Neural cell (in vitro differentiated cells): ENCODE data around the gene TMPRSS12. TPM values are rescaled to one million over a fixed set of nuclear protein-coding genes. Genes with fewer than 3 reads are reported as not detected.

Experiments used
- H2AFZ ChIP-seq: fragments of 200-600, 300-800 bp; sonication (generic), shearing (Covaris generic); 2 replicates; pipeline ENCODE4 v1.6.0; 2014; ENCODE audit warnings: low read depth, mild to moderate bottlenecking, antibody characterized with exemption, low read length, moderate library complexity
- H3F3A ChIP-seq: fragments of 200-600 bp; shearing (Covaris generic); 2 replicates; pipeline ENCODE4 v1.6.1; 2016; ENCODE audit warnings: mild to moderate bottlenecking, moderate library complexity, mixed read lengths, antibody characterized with exemption, low read length; ENCODE audit not compliant: insufficient read depth, poor library complexity, severe bottlenecking
- H3K27ac ChIP-seq: fragments of 200-600, 300-800 bp; sonication (generic), shearing (Covaris generic); 2 replicates; pipeline ENCODE4 v1.5.1; 2014; ENCODE audit warnings: mild to moderate bottlenecking, low read length, moderate library complexity
- H3K27me3 ChIP-seq: fragments of 300-800, 200-600 bp; sonication (generic), shearing (Covaris generic); 2 replicates; pipeline ENCODE4 v1.6.0; 2014; ENCODE audit warnings: mild to moderate bottlenecking, low read depth, low read length, moderate library complexity; ENCODE audit not compliant: insufficient read depth
- H3K36me3 ChIP-seq: fragments of 300-800, 200-600 bp; sonication (generic), shearing (Covaris generic); 2 replicates; pipeline ENCODE4 v1.5.1; 2014; ENCODE audit warnings: mild to moderate bottlenecking, antibody characterized with exemption, low read length, moderate library complexity; ENCODE audit not compliant: insufficient read depth
- H3K4me2 ChIP-seq: fragments of 300-800, 200-600 bp; sonication (generic), shearing (Covaris generic); 2 replicates; pipeline ENCODE4 v1.6.0; 2014; ENCODE audit warnings: mild to moderate bottlenecking, low read length
- H3K4me3 ChIP-seq: fragments of 300-800, 200-600 bp; sonication (generic), shearing (Covaris generic); 2 replicates; pipeline ENCODE4 v1.5.1; 2014; ENCODE audit warnings: mild to moderate bottlenecking, low read length, moderate library complexity
- H3K79me2 ChIP-seq: fragments of 200-600 bp; shearing (Covaris generic); replicated peaks from 2 replicates; pipeline ENCODE4 v1.6.0; 2014; ENCODE audit warnings: mild to moderate bottlenecking, low read length, moderate library complexity; ENCODE audit not compliant: insufficient read depth
- H3K9ac ChIP-seq: fragments of 300-800, 200-600 bp; sonication (generic), shearing (Covaris generic); 2 replicates; pipeline ENCODE4 v1.6.1; 2016; ENCODE audit warnings: mild to moderate bottlenecking, low read length, mixed read lengths
- H3K9me2 ChIP-seq: fragments of 200-600 bp; shearing (Covaris generic); 2 replicates; pipeline ENCODE4 v1.6.1; 2016; ENCODE audit warnings: mild to moderate bottlenecking, low read length, mixed read lengths; ENCODE audit not compliant: insufficient read depth
- H3K9me3 ChIP-seq: fragments of 200-600, 300-800 bp; sonication (generic), shearing (Covaris generic); 2 replicates; pipeline ENCODE4 v1.6.1; 2016; ENCODE audit warnings: mild to moderate bottlenecking, mixed run types, low read length, moderate library complexity, mixed read lengths
- H4K20me1 ChIP-seq: fragments of 200-600 bp; shearing (Covaris generic); 2 replicates; pipeline ENCODE4 v1.6.1; 2016; ENCODE audit warnings: mild to moderate bottlenecking, mixed run types; ENCODE audit not compliant: insufficient read depth
- EP300 ChIP-seq: fragments of 450-650 bp; conservative IDR thresholded peaks from 2 replicates; pipeline ENCODE4 v1.6.1; 2014; ENCODE audit warnings: antibody characterized with exemption, mild to moderate bottlenecking, moderate library complexity; ENCODE audit not compliant: poor library complexity, severe bottlenecking
- EZH2 ChIP-seq: fragments of 200-600, 300-800 bp; shearing (Covaris generic), sonication (generic); IDR thresholded peaks from 2 replicates; pipeline ENCODE4 v1.6.1; 2014; ENCODE audit warnings: antibody characterized with exemption, low read length, borderline replicate concordance, mild to moderate bottlenecking; ENCODE audit not compliant: insufficient read depth, poor library complexity, severe bottlenecking
- MXI1 ChIP-seq: fragments of 450-650 bp; conservative IDR thresholded peaks from 2 replicates; pipeline ENCODE4 v1.6.1; 2014; ENCODE audit warnings: antibody characterized with exemption, mild to moderate bottlenecking; ENCODE audit not compliant: poor library complexity, severe bottlenecking
- POLR2AphosphoS5 ChIP-seq: IDR thresholded peaks from 2 replicates; pipeline ENCODE4 v1.6.1; 2012
- RAD21 ChIP-seq: fragments of 450-650 bp; conservative IDR thresholded peaks from 2 replicates; pipeline ENCODE4 v1.6.1; 2014; ENCODE audit warnings: antibody characterized with exemption, mild to moderate bottlenecking, moderate library complexity
- SMC3 ChIP-seq: fragments of 450-650 bp; conservative IDR thresholded peaks from 2 replicates; pipeline ENCODE4 v1.6.1; 2014; ENCODE audit warnings: antibody characterized with exemption, mild to moderate bottlenecking, moderate library complexity; ENCODE audit not compliant: poor library complexity
- TAF1 ChIP-seq: IDR thresholded peaks from 2 replicates; pipeline ENCODE4 v1.6.1; 2012; ENCODE audit warnings: low read depth
- polyA plus RNA-seq: library from polyadenylated mRNA; depleted of rRNA; stranded (reverse); fragments of >200 nt; gene quantifications from 2 replicates; pipeline ENCODE4 v1.2.3, GENCODE V29; 2014
- TF ChIP-seq, protein P1 (sequence below): fragments of 450-650 bp; IDR thresholded peaks from 2 replicates; pipeline ENCODE4 v1.5.1; 2014; ENCODE audit warnings: antibody characterized with exemption, mild to moderate bottlenecking, moderate library complexity; ENCODE audit not compliant: poor library complexity, severe bottlenecking
- TF ChIP-seq, protein P2 (sequence below): IDR thresholded peaks from 2 replicates; pipeline ENCODE4 v1.6.1; 2012; ENCODE audit warnings: borderline replicate concordance

TMPRSS12 gene
- polyA plus RNA-seq, 1 donor from 2014 or later = not detected

DNA sequence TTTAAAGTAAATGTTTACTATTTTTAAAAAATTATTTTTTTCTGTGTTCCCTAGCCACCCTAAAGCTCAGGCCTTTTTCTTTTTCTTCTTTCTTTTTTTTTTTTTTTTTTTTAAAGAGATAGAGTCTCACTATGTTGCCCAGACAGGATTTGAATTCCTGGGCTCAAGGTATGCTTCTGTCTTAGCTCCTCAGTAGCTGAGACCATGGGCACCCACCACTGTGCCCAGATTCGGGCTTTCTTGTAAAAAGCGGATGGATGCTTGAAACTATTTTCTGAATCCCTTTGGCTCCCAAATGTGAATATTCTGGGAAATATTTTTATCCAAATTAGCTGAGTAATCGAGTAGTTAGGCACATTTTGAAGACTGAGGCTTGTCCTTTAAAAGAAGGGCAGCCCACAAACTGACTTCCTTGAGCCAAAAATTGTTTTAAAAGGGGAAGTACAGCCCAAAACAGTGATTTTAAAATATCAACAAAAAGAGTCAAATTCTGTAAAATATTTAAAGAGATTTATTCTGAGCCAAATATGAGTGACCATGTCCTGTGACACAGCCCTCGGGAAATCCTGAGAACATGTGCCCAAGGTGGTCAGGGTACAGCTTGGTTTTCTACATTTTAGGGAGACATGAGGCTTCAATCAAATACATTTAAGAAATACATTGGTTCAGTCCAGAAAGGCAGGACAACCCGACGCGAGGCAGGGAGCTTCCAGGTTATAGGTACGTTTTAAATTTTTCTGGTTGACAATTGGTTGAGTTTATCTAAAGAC, 80.8 kb downstream of the TMPRSS12 start:
- H3K9ac ChIP-seq = no peak overlapping the region
- TF ChIP-seq EZH2 = no peak
- TF ChIP-seq EP300 = no peak
- no peak for TF ChIP-seq MXI1
- TF ChIP-seq, protein P1, sequence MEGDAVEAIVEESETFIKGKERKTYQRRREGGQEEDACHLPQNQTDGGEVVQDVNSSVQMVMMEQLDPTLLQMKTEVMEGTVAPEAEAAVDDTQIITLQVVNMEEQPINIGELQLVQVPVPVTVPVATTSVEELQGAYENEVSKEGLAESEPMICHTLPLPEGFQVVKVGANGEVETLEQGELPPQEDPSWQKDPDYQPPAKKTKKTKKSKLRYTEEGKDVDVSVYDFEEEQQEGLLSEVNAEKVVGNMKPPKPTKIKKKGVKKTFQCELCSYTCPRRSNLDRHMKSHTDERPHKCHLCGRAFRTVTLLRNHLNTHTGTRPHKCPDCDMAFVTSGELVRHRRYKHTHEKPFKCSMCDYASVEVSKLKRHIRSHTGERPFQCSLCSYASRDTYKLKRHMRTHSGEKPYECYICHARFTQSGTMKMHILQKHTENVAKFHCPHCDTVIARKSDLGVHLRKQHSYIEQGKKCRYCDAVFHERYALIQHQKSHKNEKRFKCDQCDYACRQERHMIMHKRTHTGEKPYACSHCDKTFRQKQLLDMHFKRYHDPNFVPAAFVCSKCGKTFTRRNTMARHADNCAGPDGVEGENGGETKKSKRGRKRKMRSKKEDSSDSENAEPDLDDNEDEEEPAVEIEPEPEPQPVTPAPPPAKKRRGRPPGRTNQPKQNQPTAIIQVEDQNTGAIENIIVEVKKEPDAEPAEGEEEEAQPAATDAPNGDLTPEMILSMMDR = no peak
- no peak for TF ChIP-seq RAD21
- no peak for TF ChIP-seq POLR2AphosphoS5
- no peak for TF ChIP-seq SMC3
- TF ChIP-seq, protein P2, sequence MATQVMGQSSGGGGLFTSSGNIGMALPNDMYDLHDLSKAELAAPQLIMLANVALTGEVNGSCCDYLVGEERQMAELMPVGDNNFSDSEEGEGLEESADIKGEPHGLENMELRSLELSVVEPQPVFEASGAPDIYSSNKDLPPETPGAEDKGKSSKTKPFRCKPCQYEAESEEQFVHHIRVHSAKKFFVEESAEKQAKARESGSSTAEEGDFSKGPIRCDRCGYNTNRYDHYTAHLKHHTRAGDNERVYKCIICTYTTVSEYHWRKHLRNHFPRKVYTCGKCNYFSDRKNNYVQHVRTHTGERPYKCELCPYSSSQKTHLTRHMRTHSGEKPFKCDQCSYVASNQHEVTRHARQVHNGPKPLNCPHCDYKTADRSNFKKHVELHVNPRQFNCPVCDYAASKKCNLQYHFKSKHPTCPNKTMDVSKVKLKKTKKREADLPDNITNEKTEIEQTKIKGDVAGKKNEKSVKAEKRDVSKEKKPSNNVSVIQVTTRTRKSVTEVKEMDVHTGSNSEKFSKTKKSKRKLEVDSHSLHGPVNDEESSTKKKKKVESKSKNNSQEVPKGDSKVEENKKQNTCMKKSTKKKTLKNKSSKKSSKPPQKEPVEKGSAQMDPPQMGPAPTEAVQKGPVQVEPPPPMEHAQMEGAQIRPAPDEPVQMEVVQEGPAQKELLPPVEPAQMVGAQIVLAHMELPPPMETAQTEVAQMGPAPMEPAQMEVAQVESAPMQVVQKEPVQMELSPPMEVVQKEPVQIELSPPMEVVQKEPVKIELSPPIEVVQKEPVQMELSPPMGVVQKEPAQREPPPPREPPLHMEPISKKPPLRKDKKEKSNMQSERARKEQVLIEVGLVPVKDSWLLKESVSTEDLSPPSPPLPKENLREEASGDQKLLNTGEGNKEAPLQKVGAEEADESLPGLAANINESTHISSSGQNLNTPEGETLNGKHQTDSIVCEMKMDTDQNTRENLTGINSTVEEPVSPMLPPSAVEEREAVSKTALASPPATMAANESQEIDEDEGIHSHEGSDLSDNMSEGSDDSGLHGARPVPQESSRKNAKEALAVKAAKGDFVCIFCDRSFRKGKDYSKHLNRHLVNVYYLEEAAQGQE = no peak
- no peak for TF ChIP-seq TAF1
- H3F3A ChIP-seq = no peaks in the 10 kb centered on the region
- H3K79me2 ChIP-seq = no peaks in the 10 kb centered on the region
- no peak overlapping the region for H3K4me3 ChIP-seq
- no peak overlapping the region for H3K4me2 ChIP-seq
- no peak overlapping the region for H3K27ac ChIP-seq
- no peak overlapping the region for H2AFZ ChIP-seq
- no peaks in the 10 kb centered on the region for H3K9me3 ChIP-seq
- no peaks in the 10 kb centered on the region for H3K27me3 ChIP-seq
- no peaks in the 10 kb centered on the region for H3K9me2 ChIP-seq
- H4K20me1 ChIP-seq = no peaks in the 10 kb centered on the region
- no peaks in the 10 kb centered on the region for H3K36me3 ChIP-seq

DNA sequence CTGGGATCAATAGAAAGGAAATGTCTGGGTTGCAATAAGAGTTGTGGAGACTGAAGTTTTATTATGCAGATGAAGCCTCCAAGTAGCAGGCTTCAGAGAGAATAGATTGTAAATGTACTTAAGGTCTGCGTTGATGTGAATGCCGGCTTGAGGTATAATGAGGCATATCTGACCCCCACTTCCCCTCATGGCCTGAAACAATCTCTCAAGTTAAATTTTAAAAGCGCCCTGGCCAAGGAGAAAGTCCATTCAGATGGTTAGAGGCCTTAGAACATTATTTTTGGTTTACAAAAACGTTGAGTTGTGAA, 81.4 kb downstream of the TMPRSS12 start:
- Histone ChIP-seq H3K9me3 (no peaks in the 10 kb centered on the region), H3K79me2 (no peaks in the 10 kb centered on the region), H3F3A (no peaks in the 10 kb centered on the region), H3K4me2 (no peak overlapping the region), H3K36me3 (no peaks in the 10 kb centered on the region), H3K27me3 (no peaks in the 10 kb centered on the region), H3K4me3 (no peak overlapping the region), H4K20me1 (no peaks in the 10 kb centered on the region), H3K27ac (no peak overlapping the region), H3K9ac (no peak overlapping the region), H3K9me2 (no peaks in the 10 kb centered on the region), H2AFZ (no peak overlapping the region)
- TF ChIP-seq EZH2 (no peak), TAF1 (no peak)
- TF ChIP-seq, protein P2 = no peak
